Measurements from ENCODE around the gene IFT81. TPM values are rescaled to one million over a fixed set of nuclear protein-coding genes. Genes with fewer than 3 reads are reported as not detected.

Gene IFT81
- total and polyA plus RNA-seq, 2 experiments from 2014 or later, result 17.5 to 22.3 TPM

- peaks cover 22% of the 10 kb centered on the region; the same call in 2 of the 3 replicates for H3K36me3 Mint-ChIP-seq (ENCODE audit: low read depth)
- no peak overlapping the region for H2AFZ ChIP-seq
- H3K4me3 Mint-ChIP-seq, result no peak overlapping the region
- no peaks in the 10 kb centered on the region for H3F3A ChIP-seq (replicated peaks; ENCODE audit: low read depth)
- DNase-seq (ENCODE audit: low spot score) (no peak), ATAC-seq (no peak)
- H3K27me3 ChIP-seq (ENCODE audit: insufficient read depth), result no peaks in the 10 kb centered on the region
- no peak overlapping the region for H3K27ac ChIP-seq (ENCODE audit: low read depth)
- H3K9me2 ChIP-seq (ENCODE audit: insufficient read depth), result 0 out of 2 replicates have a peak, but pooled peaks cover 4% of the 10 kb centered on the region
- H4K20me1 ChIP-seq (replicated peaks; ENCODE audit: insufficient read depth), result no peaks in the 10 kb centered on the region
- no peak for TF ChIP-seq ETS1 (IDR thresholded peaks at IDR 0.05)
- TF ChIP-seq ZNF462 (CRISPR knock-in tag; IDR thresholded peaks at IDR 0.05), result no peak
- TF ChIP-seq ZNF114 (CRISPR knock-in tag; IDR thresholded peaks at IDR 0.05), result no peak
- TF ChIP-seq REST (IDR thresholded peaks at IDR 0.05; ENCODE audit: unreplicated experiment), result no peak
- TF ChIP-seq POLR2AphosphoS5 (IDR thresholded peaks at IDR 0.05; ENCODE audit: low read depth), result no peak
- no peak for TF ChIP-seq NANOG (IDR thresholded peaks at IDR 0.05; ENCODE audit: borderline replicate concordance)
- no peak for TF ChIP-seq STAT1 (IDR thresholded peaks at IDR 0.05; ENCODE audit: unreplicated experiment)
- no peak for TF ChIP-seq EZH2phosphoT487 (IDR thresholded peaks at IDR 0.05; ENCODE audit: unreplicated experiment)
- no peak for TF ChIP-seq CREB1 (CRISPR knock-in tag; IDR thresholded peaks at IDR 0.05; ENCODE audit: low read depth)
- TF ChIP-seq JUNB (IDR thresholded peaks at IDR 0.05; ENCODE audit: unreplicated experiment), result no peak
- TF ChIP-seq ZNF331 (CRISPR knock-in tag; IDR thresholded peaks at IDR 0.05; ENCODE audit: low read depth), result no peak
- no peak for TF ChIP-seq EZH2 (IDR thresholded peaks at IDR 0.05; ENCODE audit: low read depth, unreplicated experiment)
- no peak for TF ChIP-seq CTCF (conservative IDR thresholded peaks at IDR 0.05; ENCODE audit: low read depth in 2 of 2)
- peaks cover 4% of the 10 kb centered on the region for H3K27me3 Mint-ChIP-seq (ENCODE audit: insufficient read depth, low read depth, poor library complexity)
- peaks cover 6% of the 10 kb centered on the region; the same call in 1 of the 2 replicates for H3K36me3 ChIP-seq (ENCODE audit: insufficient read depth)
- no peaks in the 10 kb centered on the region for H3K4me1 ChIP-seq (ENCODE audit: insufficient read depth)
- no peaks in the 10 kb centered on the region for H3K4me1 Mint-ChIP-seq
- no peak overlapping the region for H3K27ac Mint-ChIP-seq
- H3K4me2 ChIP-seq, result no peak overlapping the region
- peaks cover 10% of the 10 kb centered on the region; the same call in 2 of the 3 replicates for H3K9me3 Mint-ChIP-seq
- no peak overlapping the region for H3K4me3 ChIP-seq
- no peaks in the 10 kb centered on the region for H3K79me2 ChIP-seq (replicated peaks; ENCODE audit: insufficient read depth)
Measured at GRCh38 chr12:110174373-110174996, 50.3 kb downstream of the IFT81 start.

All from GM23338 (cell line).